ENCODE results near the gene CARMIL1. TPM values are rescaled to one million over a fixed set of nuclear protein-coding genes. Genes with fewer than 3 reads are reported as not detected.
"Not testable (repeated sequence)": the region's sequence is repeated elsewhere in the genome, so short reads cannot be mapped to it uniquely, and the experiment has no call there.

Gene CARMIL1
- total RNA-seq, 1 donor from 2014 or later, result 28.4 TPM

DNA sequence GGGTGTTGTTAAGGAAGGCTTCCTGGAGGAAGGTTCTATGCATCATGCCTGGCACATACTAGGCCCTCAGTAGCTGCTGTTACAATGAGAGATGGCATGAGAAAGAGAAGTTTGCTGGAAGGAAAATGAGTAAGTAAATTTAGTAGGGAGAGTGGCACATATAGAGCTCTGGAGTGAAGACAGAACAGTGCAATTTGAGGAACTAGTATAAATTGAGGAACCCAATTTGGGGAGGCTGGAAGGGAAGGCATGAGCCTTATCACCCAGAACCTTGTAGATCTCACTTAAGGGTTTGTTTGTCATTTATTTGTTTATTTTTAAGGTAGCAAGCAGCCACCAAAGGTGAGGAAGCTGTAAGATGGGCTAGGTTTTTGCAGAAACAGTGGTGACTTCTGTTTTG, 285.8 kb downstream of the CARMIL1 start:
- DNase-seq (ENCODE audit: low spot score), result no peak

DNA sequence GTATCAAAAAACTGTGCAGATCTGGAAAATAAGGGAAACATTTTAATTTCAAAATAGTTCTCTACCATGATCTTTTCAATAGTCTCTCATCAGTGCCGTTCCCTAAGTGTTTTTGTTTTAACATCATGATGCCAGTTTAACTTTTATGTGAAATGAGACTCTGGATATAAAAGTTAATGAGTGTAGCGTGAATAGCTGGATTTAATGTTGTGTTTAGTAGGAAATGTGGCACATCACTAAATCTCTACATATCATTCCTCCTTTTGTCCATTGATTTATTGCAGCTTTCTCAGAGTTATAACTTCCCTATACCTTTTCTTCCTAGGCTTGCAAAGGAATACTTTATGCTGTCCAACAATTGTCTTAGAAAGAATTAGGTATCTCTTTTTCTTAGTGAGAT, 291.4 kb downstream of the CARMIL1 start:
- no peak for DNase-seq (ENCODE audit: low spot score)

DNA sequence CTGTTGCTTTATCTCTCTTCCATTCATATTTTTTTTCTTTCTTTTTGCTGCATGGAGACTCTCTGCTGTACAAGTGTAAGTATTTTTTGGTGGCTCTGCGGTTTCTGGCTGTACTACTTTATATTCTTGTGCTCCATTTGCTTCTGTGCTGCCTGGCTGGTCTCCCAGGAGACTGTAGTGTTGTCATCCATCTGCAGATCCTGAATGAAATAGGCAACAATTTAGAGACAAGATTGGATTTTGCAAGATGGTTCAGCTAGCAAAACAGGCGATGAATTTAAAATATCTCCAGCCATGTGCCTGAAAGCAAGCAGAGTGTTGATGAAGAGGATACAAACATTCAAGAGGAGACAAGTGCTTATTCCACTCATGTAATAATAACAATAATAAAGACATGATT, 297.7 kb downstream of the CARMIL1 start:
- no peak for DNase-seq (ENCODE audit: low spot score)

DNA sequence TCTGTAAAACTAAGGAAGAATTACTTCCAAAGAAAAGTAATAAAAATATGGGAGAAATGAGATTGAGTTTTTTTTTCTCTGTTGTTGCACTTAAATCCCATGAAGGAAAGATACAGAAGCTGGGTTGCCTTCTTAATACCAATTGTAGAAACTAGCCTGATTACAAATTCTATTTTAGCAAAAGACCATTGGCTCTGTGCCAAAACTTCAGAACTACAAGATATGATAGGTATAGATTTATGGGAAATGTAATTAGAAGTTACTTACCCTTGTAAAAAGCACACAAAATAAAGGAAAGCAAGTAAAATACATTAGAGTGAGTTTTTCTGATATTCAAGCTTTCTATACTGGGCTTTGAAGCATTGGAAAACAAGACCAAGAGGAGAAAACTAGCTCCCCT, 299.4 kb downstream of the CARMIL1 start:
- DNase-seq (ENCODE audit: low spot score), result no peak

DNA sequence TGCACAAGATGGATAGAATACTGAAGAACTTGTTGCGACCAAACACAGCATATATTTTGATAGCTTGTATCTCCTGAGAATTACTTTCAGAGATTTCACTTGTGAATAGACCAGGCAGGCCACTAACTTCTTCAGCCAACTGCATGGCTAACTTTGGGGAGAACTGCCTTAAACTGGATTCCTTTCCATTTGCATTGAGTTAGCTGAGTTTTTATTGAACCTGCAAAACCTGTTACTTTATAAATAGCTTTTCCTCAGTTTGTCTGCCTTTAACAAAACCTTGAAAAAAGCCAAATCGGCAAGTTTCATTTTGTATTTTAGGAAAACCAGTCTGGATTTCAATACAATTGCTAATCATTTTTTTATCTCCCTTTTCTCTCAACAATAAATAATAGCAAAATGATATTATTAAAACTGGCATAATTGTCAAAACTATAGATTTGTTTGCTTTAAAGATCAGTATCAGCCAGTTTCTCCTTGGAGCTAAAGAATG, 300.3 kb downstream of the CARMIL1 start:
- no peak for DNase-seq (ENCODE audit: low spot score)

DNA sequence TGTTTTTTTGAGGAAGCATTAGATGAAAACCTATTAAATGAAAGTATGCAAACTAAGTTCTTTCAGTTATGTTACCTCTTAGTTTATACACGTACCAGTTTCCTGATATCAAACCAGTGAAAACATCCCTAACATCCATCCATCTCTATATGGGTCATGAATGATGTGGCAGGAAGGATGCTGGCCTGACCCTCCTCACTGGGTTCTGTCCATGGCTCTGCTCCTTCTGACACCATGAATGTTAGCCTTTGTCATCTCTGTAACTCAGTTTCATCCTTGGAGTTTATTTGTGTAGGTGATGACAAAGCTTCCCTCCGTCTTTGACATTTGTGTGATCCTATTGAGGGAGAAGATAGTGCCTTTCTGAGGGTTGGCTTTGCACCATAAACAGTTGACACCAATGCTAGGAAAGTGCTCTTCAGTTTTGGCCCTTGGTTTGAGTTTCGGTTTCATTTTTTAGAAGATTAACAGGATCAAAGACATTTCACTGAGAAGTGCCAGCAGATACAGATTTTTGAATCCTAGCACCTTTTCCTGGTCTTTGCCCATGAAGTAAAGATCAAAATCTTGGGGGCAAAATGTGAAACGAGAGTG, 300.8 kb downstream of the CARMIL1 start:
- no peak for DNase-seq (ENCODE audit: low spot score)

DNA sequence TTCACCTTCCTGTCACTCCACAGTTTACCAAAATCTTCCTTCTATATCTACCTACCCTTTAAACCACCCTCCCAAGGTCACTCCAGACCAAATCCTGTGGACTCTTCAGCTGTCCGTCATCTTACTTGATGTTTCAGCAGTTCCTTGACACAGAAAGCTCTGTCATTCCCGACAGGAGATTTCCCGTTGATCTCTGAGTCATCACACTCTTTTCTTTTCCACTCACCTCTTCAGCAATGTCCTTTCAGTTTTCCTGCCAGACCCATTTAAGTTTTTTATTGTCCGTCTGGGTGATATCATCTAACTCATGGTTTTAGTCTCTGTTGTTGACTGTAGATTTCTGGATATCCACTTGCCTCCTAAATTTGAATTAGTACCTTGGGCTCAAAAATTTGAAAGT, 302.9 kb downstream of the CARMIL1 start:
- DNase-seq (ENCODE audit: low spot score), result no peak

DNA sequence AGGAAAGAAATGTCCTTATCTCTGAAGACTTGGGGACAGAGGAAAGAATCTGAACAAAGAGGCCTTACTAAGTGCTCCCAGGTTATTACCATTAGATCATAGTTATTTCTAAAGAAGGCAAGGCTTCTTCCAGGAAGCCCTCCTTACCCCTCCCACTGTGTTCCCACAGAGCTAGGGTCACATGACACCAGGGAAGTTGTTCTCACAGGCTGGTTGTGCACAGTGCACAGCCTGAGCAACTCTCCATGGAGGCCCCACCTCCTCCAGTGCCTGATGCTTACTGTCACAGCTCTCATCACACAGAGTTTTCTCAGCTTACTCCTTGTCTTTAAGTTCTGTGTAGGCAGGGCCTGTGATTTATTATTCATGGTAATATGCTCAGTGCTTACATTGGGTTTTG, 303.9 kb downstream of the CARMIL1 start:
- no peak for DNase-seq (ENCODE audit: low spot score)

DNA sequence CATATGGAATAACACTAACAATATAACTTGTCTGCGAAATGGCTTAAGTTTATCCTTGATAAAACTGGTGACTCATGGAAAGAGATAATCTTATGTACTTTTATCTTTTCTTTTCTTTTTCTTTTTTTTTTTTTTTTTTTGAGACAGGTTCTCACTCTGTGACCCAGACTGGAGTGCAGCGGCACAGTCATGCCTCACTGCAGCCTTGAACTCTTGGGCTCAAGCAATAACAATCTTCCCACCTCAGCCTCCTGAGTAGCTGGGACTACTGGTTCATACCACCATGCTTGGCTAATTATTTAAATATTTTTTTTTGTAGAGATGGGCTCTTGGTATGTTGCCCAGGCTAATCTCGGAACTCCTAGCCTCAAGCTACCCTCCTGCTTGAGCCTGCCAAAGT, 304.7 kb downstream of the CARMIL1 start:
- DNase-seq (ENCODE audit: low spot score), result no peak

DNA sequence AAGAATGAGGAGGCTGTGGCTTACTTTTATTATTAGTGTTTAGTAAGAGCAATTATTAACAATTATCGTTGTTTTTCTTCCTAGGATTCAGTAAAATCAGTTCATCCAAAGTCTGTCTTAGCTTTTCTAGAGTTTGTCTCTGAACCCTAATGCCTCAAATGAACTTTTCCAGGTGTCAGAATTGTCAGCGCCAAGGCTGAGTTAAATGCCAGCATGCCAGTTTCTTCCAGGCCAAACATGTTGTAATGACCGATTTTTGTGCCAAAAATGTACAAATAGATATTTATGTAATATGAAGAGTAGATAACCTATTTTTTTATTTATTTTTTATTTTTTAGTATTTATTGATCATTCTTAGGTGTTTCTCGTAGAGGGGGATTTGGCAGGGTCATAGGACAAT, 306.1 kb downstream of the CARMIL1 start:
- DNase-seq (ENCODE audit: low spot score), result no peak

DNA sequence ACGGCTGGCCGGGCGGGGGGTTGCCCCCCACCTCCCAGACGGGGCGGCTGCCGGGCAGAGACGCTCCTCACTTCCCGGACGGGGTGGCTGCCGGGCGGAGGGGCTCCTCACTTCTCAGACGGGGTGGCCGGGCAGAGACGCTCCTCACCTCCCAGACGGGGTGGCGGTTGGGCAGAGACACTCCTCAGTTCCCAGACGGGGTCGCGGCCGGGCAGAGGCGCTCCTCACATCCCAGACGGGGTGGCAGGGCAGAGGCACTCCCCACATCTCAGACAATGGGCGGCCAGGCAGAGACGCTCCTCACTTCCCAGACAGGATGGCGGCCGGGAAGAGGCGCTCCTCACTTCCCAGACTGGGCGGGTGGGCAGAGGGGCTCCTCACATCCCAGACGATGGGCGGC, 306.9 kb downstream of the CARMIL1 start:
- DNase-seq (ENCODE audit: low spot score), result not testable (repeated sequence)

DNA sequence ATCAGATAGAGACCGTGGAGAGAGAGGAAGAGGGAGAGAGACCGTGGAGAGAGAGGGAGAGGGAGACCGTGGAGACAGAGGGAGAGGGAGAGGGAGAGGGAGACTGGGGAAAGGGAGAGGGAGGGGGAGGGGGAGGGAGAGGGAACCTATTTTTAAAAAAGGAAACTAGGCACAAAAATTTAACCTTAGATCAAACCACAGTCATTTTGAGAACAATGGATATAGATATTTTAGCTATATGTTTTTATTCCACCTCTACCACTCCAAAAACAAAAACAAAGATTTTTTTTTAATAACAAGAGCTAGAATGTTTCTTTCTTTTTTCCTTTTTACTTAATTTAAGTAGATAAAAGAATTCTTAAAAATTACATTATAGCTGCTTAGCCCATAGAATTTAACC, 307.8 kb downstream of the CARMIL1 start:
- DNase-seq (ENCODE audit: low spot score), result no peak

DNA sequence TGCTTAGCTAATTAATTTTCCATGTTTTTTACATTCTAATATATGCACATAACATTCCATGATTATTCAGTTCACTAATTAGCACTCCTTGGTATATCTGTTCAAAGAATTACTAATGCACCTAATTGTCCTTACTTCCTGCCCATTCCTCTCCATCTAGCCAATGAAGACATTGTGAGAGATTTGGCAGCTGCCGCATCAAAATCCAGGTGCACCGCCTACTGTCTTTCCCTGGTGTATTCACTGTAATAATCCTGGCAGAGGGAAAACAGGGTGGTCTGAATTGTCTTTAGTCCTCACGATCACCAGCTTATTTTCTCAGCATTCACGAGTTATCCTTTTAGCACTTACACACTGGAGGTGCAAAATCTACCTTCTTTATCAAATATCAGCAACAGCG, 311.8 kb downstream of the CARMIL1 start:
- no peak for DNase-seq (ENCODE audit: low spot score)

DNA sequence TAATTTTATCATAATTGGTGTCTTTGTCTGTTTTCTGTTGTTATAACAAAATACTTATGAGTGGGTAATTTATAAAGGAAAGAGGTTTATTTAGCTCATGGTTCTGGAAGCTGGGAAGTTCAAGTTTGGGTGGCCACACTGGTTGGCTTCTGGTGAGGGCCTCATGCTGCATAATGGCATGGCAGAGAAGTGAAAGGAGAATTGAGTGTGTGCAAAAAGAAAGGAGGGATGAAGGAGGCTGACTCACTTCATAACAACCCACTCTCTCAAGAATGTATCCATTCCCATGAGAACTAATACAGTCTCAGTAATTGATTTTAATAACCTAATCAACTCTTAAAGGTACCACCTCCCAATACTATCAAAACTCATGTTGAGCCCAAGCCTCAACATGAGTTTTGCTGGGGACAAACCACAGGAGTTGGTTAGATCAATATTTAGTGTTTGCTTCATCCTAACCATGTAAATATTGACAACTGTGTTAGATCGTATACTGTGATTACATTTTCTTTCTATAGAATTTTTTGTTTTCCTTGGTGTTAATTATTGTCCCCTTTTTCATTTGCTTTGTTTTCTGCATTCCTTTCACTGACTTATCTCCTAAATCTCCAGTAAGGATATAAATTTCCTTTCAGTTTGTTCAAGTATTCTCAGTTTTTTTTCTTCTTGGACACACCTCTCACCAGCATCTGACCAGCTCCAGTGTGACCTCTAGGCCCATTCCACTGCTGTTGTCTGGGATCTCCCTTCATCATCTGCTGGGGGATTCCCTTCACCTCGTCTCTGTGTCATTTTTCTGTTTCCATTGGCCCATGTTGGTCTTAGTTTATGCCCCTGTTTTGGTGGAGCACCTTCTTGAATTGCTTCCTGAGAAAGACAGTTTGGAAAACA, 318.0 kb downstream of the CARMIL1 start:
- DNase-seq (ENCODE audit: low spot score), result no peak

DNA sequence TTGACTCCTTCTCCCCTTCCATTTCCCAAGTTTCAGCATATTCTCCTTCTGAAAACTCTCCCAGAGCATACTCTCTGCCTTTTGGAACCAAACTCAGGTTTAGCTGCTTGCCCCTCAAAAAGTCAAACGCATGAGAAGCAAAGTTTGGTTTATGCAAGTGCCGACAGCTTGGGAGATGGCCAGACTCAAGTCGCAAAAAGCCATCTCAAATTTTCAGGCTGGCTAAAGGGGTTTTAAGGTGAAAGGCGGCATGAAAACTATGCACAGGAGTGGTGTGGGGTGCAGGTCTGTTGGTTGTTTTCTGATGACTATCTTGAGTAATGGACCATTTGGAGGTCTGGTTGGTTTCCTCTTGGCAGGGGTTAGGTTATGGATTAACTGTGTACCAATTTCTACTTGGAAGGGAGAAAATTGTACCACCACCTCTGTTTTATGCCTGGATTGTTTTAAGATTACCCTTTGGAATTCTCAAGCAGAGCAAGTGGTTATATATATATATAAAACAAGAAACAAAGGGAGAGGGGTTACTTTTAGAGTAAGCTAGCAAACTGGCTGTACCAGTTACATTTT, 320.4 kb downstream of the CARMIL1 start:
- DNase-seq (ENCODE audit: low spot score), result no peak

DNA sequence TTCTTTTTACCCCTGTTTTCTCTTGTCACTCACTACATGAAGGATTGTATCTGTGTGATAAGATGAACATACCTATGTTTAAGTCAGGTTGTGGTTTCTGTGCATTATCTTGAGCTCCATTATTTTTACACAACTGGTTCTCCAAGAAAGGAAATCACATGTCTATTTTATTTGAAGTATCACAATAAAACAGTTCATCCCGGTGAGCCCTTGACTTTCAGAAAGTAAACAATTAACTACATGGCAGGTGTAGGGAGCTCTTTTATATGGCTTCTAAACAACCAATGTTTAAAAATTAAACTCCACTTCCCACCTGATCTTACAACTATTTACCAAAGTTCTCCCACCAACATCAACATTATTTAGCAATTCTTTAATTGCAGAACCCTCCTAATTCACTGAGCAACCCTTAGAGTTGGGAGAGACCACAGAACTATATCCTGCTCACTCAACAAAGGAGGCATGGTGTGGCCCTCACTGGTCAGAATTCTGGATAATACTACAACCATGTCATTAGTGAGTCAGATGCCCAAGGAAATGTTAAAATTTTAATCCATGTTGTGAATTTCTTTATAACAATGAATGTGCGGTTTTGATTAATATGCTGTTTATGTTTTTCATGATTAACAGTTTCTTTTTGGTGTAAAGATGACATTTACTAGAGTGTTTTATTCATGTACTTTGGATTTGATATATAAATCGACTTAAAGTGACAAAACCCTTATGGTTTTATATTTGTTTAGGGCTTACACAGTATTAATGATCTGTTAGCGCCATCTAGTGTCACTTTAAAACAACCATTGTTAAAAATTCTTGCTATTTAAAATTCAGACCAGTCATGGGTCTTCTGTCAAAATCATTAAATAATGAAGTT, 322.9 kb downstream of the CARMIL1 start:
- DNase-seq (ENCODE audit: low spot score), result no peak

DNA sequence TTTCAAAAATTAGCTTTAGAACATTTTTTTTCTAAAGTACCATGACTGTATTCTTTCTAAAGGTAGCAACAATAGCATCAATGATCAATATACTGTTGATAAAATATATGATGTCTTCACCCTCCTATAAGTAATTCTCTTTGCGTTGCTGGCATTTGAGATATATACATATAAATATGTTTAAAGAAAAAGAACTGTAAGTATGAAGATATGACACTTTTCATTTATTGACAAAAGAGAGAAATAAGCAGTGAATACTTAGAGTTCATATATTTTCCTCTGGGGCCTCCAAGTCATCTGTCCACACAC, 323.5 kb downstream of the CARMIL1 start:
- DNase-seq (ENCODE audit: low spot score), result no peak

DNA sequence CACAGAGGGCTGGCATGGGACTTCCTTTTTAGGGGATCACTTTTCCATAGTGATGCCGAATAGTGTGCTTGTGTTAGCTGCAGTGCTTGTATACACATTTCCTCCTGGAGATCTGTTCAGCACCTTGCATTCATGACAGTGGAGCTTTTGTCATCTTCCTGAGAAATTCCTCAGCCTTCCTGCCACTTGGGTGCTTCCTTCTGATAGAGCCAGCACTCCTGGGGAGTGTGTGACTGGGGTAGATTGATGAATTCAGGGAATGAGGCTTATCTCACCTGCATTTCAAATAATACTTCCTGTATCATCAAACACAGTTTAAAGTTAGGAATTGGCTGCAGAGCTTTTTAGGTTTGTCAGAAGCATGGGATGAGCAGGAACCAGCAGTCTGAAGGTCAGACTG, 324.1 kb downstream of the CARMIL1 start:
- DNase-seq (ENCODE audit: low spot score), result no peak

DNA sequence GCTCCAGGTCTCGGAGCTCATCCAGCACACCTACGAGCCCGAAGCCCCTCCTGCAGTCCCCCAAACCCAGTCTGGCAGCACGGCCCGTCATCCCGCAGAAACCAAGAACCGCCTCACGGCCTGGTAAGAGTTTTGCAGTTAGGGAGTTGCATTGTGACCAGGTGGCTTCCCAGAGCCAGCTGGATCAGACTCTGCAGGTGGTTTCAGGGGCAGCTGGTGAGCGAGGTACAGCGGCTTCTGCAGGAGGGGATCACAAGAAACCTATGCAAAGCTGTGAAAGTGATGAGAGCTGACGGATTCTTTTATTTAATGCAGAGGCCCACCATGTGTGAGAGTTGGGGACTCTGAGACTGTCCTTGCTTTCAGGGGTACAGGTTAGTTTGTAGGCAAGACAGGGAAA, 327.0 kb downstream of the CARMIL1 start:
- no peak for DNase-seq (ENCODE audit: low spot score)

DNA sequence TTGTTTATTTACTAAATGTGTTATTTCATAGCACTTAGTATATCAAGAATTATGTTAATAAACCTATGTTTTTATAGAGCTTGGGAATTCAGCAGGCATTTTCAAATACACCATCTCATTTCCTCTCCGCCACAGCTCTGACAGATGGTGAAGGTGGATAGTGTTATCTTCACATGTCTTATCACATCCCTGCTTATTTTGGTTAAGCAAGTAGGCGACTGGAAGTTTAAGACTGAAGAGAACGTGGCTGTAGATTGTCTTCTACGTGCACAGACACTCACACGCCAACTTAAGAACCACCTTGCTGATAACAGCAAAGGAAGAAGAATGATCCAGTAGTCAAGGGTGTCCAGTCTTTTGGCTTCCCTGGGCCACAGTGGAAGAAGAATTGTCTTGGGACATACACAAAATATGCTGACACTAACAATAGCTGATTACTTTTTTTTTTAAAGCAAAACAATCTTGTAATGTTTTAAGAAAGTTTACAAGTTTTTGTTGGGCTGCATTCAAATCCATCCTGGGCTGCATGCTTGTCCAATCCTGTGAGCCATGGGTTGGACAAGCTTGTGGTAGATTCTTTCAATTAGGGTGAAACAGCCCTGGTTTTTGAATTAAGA, 329.5 kb downstream of the CARMIL1 start:
- no peak for DNase-seq (ENCODE audit: low spot score)

DNA sequence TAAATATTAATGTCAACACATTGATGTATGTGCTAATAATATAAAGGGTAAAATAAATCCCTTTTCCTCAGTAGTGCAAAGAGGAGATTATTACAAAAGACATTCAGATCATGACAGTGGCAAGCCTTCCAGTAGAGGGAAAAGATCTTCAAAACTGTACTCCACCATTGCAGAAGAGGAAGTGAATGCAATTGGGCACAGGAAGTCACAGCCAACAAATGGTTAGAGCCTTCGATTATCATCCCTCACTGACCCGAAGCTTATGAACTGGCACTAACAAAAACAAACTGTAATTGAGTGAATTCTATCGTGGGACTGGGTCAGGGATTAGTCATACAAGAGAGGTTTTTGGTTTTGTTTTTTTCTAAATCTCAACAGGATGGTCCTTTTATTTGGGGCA, 333.5 kb downstream of the CARMIL1 start:
- no peak for DNase-seq (ENCODE audit: low spot score)

DNA sequence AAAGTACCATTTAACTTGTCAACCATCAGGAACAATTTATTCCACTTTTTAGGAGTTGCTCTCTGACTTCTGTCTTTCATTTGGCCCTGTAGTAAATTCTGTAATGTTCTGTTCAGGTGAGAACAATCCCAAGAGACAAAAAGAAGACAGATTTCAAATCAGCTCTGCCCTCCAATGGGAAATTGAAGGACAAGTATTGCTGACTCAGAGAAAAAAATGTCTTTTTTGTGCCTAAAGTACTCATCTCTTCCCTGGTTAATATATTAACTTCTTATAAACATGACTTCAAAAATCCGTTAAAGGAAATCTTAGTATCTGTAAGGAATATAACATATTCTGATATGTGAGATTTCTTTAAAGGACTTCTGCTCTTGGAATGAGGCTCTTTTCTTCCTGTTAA, 334.2 kb downstream of the CARMIL1 start:
- DNase-seq (ENCODE audit: low spot score), result no peak

Data from ureter (tissue), 1 donor.